Renal pelvis (tissue), 4 donors: ENCODE measurements around the gene ADAT3. TPM values are rescaled to one million over a fixed set of nuclear protein-coding genes. Genes with fewer than 3 reads are reported as not detected.

Experiments
- DNase-seq: peaks from one replicate; pipeline ENCODE4 v3.0.0-alpha.2; 2013
- polyA plus RNA-seq, 3 donors: library from polyadenylated mRNA; unstranded; fragments of 120-200 nt; gene quantifications; one replicate each; pipeline ENCODE4 v1.2.1, GENCODE V29; 2013; ENCODE audit not compliant: insufficient read length in 3 of 3

ADAT3 gene
- polyA plus RNA-seq, 3 donors, result 3.7 to 5.5 (median 4.6) TPM

- no peak for DNase-seq
Measured at GRCh38 chr19:1936916-1937610, 31.9 kb downstream of the ADAT3 start.

GRCh38 chr19:1938071-1938470 is 32.9 kb downstream of the ADAT3 start:
- DNase-seq, result no peak

DNA sequence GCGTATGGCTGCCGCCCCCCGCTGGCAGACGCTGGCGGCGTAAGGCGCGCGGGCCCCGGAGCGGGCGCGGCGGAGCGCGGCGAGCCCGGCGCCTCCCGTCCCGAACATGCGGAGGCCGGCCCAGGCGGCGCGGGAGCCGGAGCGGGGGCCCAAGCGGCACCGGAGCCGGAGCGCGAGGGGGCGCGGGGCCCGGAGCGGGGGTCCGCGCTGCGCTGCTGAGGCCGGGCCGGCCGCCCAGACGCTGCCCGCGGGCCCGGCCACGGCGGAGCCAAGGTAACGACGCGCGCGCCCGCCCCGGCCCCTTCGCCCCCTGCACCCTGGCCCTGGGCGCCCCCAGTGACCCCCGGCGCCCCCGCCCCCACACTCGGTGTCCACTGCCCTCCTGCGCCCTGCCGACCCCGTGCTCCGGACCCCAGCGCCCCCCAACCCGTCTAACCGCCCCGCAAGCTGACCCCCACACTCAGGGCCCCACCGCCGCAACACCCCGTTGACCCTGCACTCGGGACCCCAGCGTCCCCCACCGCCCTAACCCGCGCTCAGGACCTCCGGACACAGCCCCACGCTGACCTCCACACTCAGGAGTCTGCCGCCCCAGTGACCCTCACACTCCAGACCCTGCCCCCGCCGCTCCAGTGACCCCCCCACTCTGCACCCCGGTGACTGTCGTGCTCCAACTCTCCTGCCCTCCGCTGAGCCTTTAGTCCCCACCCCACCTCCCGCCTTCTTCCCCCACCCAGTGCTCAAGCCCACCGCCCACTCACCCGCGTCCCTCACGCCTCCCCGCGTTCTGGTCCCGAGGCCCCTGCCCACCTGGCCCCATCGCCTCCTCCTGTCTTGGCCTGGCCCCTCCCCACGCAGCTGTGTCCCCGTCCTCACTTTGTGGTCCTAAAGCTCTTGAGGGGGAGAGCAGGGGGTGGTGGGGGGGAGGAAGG is 36.2 kb downstream of the ADAT3 start, which contains the start of gene CSNK1G2:
Gene CSNK1G2, plus strand, starts transcription at position 27 of the 932 bp plus-strand sequence. CDS start 28,601 bp downstream, outside the sequence.
- DNase-seq, result no peak

DNA sequence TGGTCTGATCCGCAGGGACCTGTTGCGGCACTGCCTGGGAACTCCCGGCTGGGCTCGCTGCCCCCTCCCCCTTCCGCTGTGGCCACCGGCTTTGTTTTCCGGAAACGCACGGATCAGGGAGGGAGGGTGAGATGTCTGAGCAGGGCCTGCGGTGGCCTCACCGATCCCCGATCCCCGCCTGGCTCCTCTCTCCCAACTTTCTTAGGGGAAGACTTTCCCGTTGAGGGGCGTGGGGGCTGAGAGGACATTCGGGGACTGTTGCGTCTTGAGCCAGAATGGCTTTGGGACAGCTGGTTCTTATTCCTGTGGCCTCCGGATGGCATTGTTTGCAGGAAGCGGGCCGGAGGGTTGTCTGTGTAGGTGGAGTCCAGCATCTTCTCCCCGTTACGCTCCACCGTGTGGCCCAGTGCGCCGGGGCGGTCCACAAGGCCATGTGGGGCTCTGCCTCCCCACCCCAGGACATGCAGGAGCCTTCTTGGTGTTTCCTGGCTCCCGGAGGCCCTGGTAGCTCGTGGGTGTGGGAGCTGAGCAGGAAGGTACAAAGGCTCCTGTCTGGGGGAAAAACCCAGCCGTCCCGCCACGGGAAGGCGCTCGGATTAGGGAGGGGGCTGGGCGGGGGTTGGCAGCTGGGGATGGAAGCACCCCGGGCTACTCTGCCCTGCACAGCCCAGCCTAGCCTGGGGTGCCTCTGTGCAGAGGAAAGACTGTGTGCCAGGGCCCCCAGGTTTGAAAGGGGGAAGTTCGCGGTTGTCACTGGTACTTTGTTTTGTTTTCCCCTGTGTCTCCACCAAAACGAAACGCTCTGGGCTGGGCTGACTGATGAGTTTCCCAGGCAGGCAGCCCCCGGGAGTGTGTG is 37.1 kb downstream of the ADAT3 start:
- DNase-seq, result peak; percentile 81

- no peak for DNase-seq
Measured at GRCh38 chr19:1942934-1943555, 37.8 kb downstream of the ADAT3 start.

- no peak for DNase-seq
Measured at GRCh38 chr19:1943661-1944087, 38.5 kb downstream of the ADAT3 start.

DNA sequence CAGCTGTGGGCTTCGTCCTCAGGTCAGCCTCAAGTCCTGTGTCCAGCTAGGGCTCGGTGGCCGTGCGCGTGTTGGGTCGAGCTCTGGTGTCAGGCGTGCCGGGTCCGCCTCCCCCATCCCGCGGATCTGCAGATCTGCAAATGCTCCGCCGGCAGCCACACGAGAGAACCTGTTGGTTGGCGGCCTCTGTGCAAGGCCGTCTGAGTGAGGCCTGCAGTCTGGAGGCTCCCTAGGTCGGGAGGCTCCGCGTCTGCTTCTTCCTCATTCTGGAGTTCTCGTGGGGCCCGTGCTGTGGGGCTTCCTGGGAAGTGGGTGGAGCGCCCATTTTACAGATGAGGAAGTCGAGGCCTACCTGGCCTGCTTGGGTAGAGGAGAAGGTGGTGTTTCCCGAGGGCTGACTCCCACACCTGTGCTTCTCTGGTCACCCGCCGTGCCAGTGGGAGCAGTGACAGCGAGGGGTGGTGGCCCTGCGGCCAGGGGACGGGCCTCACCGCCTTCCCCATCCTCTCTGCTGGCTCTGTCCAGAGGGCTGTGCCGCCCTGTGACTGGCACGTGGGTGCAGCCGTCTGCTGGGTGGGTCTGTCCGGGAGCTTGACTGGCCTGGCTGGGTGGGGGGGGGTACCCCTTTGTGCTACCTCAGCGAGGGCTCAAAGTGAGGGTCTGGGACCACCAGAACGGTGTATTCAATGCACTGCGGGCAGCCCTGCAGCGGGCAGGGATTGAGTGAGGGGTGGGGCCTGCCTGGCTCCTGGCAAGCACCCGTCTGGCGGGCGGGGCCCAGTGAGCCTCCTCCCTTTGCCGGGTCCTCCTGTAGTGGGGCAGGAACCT is 39.1 kb downstream of the ADAT3 start:
- no peak for DNase-seq

DNA sequence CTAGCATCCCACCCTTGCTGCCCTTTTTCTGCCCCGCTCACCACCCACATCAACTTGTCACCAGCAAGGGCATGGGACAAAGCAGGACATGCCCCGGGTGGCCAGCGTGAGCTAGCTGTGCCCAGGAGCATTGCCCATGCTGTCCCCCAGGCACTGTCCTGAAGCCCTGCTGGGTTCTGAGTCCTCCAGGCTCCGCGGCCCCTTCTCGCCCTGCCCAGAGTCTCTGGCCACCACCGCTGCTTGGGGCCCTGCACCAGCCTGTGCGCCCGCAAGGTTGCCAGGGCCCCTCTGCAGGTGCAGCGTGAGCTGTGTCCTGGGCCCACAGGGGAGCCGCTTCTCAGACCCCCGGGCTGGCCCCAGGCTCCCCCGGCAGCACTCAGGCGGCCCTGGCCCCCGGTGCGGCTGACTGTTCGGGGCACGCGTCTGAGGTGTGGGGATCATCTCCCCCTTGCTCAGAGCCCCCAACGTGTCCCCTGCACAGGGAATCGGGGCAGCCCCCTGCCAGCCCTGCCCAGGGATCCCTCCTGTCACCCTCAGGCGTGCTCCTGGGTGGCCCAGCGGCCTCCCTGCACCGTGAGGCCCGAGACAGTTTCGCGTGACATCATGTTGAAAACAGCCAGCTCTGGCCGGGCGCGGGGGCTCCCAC is 39.8 kb downstream of the ADAT3 start:
- DNase-seq, result no peak

DNA sequence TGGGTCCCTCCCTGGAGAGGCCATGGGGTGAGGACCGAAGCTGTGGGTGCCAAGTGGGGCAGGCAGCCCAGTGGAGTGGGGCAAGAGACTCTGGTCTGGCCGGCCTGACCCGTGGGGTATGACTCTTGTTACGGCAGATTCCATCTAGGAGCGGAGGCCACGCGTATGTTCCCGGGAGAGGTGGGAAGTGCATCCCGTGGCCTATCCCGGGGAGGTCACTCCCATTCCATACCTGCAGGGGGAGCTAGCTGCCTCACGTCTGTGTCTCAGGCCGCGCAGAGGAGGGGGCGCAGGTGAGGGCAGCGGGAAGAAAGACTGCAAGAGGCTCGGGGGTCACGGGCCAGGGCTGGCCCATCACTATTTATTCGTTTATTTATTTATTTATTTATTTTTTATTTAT is 40.7 kb downstream of the ADAT3 start:
- no peak for DNase-seq

DNA sequence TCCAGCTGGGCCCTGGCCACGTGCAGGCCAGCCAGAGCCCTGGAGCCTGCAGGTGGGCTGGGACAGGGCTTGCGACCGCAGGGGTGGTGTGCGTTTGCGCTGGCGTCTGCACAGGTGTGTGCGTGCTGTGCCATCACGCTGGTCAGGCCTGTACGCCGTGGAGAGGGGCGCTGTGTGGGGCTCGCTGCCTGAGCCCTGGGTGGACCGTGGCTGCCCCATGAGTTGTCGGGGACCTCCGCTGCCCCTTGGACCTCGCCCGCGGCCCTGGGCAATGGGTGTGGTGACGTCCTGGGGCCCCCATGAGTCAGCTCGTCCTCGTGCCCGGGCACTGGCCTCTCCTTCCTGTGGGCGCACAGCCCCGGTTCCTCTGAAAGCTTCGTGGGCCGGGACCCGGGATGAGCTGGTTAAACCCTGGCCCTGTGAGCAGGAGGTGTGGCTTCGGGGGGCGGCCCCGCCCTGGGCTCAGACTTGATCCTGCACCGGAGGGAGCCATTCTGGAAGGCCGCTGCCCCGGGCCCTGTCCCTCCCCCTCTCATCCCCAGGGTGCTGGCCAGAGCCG is 42.5 kb downstream of the ADAT3 start:
- no peak for DNase-seq

- no peak for DNase-seq
Measured at GRCh38 chr19:1949304-1950101, 44.3 kb downstream of the ADAT3 start.

DNA sequence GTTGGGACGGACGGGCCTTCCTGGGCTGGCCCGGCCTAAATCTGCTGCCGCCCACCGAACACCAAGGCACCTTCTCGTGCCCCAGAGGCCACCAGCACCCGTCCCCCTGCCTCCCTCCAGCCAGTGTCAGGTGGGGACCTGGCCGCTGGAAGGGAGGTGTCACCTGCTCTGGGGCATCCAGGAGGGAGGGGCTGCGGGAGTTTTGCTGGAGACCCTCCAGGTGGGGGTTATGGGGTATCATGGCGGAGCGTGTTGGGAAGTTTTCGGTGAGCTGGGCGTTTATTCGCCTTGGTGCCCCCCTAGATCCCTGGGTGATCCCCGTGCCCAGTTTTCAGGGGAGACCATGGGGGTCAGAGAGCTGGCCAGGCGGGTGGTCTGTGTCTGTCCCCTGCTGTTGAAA is 45.4 kb downstream of the ADAT3 start:
- no peak for DNase-seq

DNA sequence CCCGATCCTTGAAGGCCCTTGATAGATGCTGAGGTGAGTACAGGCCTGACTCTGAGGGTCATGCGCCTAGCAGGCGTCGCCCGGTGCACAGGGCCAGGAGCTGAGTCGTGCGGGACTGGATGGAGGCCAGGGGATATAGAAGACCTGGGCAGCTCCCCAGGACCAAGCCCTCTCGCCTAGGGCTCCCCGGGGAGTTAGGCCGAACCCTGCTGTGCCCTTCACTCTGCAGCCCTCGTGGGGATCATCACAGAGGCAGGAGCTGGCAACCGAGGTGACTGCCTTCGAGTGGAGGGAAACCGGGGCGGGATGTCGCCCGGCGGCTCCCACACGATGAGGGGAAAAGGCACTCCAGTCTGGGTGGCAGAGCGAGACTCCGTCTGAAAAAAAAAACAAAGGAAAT is 47.4 kb downstream of the ADAT3 start:
- DNase-seq, result no peak

DNA sequence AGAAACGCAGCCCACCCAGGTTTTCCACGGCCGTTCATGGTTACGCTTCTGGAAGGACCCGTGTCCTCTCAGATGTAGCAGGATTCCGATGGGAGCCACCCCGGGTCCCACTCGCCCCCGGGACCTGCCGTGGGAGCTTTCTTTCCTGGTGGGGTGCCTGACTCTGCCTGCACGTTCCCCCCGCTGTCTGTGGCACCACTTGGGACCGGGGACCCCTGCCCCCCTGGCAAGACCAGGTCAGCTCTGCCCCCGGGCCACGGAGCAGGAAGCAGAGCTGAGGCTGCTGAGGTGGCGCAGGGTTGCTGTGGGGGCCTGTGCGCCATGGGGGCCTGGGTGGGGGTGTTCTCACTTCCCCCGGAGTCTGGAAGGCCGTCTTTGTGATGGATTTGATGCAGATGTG is 47.8 kb downstream of the ADAT3 start:
- no peak for DNase-seq

DNA sequence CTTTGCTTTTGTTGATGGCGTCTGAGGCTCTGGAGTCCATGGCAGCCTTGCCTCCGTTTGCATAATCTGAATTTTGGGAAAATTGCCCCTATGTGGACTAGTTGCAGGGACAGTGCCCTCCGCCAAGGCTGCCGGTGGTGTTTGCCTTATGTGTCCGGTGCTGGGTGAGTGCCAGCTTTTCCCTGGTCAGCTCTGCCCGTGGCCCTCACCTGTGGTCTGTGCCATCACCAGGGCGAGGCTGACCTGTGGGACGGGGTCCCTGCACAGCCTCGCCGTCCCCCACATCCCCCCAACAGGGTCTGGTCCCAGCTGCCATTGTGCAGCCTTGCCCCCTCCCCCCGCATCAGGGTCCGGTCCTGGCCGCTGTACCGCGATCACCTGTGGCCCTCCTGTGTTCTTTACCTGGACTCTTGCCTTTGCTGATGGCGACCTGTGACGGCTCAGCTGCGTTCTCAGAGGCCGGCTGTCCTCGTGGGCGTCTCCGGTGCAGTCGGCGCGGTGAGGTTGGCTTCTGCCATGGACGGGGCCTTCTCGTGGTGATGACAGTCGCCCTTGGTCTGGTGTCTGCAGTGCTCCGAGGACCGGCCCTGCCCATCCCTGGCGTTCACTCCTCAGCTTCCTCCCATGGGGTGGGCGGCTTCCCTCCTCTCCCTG is 48.4 kb downstream of the ADAT3 start:
- no peak for DNase-seq

GRCh38 chr19:1954532-1954933 is 49.3 kb downstream of the ADAT3 start:
- DNase-seq, result no peak

DNA sequence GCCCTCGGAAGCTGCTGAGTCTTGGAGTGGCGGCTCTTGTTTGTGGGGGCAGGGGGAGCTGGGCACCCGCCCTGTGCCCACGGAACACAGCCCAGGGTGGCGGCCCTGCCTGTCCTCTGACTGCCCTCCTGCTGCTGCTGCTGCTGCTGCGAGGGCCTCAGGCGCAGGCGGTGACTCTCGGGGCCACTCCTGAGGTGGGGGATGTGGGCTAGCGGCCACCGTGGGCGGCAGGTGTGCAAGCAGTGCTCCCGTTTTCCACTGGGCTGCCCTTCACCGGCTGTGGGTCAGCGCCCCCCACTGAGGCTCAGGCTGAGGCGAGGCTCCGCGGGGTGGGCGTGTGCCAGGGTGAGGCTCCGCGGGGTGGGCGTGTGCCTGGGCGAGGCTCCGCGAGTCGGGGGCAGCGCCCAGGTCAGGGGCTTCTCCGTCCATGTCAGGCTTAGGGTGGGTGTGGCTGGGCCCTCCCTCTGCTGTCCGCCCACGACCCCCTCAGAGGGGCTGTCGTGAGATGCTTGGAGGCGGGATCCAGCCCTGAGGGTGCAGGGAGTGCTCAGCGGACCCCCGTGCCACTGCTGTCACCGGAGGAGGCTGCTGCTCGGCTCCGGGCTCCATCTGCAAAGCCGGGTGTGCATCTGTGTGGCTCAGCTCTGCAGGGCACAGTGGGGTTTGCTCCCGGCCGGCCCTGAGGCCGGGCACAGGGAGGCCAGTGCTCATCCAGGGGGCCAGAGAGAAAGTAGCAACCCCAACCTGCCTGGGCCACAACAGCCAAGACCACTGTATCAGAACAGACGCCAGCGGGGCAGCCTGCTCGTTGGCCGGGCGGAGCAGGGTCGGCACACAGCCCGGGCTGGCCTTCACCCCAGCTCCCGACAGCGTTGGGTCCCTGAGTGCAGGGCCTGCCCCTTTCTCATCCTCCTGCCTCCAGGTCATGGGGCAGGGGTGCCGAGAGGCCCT is 50.2 kb downstream of the ADAT3 start:
- DNase-seq, result no peak
